ENCODE results near the gene KRT33B.

Gene KRT33B

DNA sequence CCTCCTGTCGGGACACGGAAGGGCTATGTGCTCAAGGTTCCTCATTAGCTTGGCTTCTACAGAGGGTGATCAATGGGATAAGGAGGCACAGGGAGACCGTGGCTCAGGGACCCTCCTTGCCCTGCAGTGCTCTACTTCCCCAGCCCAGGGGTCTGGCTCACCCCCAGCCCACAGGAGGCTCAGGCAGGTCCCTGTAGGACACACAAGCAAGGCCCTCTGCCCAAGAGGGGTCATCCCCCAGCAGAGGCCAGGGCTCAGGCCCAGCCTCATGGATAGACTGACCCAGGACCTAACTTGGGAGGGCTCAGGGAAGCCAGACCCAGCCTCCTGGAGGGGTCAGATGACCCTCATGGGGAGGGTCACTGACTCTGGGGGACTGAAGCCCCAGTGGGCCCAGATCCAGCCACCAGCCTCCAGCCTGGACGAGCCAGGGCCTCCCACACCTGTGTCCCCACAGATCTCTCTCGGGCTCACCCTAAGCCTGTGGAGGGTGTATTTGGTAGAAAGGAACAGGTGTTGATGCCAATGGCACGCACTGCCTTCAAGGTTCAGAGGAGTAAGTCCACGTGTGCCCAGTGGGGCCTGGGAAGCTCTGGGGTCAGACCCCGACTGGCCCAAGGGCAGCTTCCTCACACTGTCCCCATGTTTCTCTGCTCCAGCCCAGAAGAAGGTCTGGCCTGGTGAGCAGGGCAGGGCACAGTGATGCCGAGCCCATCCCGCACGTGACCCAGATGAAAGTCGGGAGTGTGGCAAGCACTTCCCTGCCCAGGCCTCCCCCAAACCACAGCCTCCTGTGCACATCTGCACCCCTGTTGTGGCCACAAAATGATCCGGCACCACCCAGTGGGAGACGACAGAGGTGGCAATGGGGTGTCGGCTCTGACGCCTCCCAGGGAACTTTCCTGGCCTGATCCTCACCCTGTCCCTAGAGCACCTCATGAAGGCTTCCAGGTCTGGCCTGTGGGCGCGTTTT lies 43.2 kb downstream of the KRT33B start:
- H4K20me1 ChIP-seq (ENCODE audit: insufficient read depth, low read length) = no peaks in the 10 kb centered on the region; the same call in 1 of the 2 replicates
- DNase-seq (no peak), ATAC-seq (ENCODE audit: insufficient read depth, low read depth) (no peak)
- no peak overlapping the region for H3K4me2 ChIP-seq (ENCODE audit: insufficient read depth, low read length)
- H3K9me3 ChIP-seq (ENCODE audit: insufficient read depth, low read length, severe bottlenecking) = no peaks in the 10 kb centered on the region
- H3K4me1 ChIP-seq (ENCODE audit: insufficient read depth, low read length) = no peaks in the 10 kb centered on the region
- H3K9ac ChIP-seq (ENCODE audit: low read depth, low read length) = no peak overlapping the region
- no peaks in the 10 kb centered on the region for H3K27me3 ChIP-seq (ENCODE audit: insufficient read depth, low read length, poor library complexity)
- H3K79me2 ChIP-seq (ENCODE audit: insufficient read depth, low read length) = no peaks in the 10 kb centered on the region
- H3K4me3 ChIP-seq (ENCODE audit: low read depth in 1 of 2, low read length in 2 of 2) = no peak overlapping the region
- no peak overlapping the region for H3K27ac ChIP-seq (ENCODE audit: low read length)
- no peaks in the 10 kb centered on the region for H3K36me3 ChIP-seq (ENCODE audit: insufficient read depth, low read length)
- TF ChIP-seq, protein P1, sequence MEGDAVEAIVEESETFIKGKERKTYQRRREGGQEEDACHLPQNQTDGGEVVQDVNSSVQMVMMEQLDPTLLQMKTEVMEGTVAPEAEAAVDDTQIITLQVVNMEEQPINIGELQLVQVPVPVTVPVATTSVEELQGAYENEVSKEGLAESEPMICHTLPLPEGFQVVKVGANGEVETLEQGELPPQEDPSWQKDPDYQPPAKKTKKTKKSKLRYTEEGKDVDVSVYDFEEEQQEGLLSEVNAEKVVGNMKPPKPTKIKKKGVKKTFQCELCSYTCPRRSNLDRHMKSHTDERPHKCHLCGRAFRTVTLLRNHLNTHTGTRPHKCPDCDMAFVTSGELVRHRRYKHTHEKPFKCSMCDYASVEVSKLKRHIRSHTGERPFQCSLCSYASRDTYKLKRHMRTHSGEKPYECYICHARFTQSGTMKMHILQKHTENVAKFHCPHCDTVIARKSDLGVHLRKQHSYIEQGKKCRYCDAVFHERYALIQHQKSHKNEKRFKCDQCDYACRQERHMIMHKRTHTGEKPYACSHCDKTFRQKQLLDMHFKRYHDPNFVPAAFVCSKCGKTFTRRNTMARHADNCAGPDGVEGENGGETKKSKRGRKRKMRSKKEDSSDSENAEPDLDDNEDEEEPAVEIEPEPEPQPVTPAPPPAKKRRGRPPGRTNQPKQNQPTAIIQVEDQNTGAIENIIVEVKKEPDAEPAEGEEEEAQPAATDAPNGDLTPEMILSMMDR (IDR thresholded peaks at IDR 0.05; ENCODE audit: borderline replicate concordance, extremely low read depth, low read length, poor library complexity, severe bottlenecking) = no peak
- no peak for TF ChIP-seq EZH2 (IDR thresholded peaks at IDR 0.05; ENCODE audit: borderline replicate concordance, low read depth, low read length, severe bottlenecking)
- H2AFZ ChIP-seq (ENCODE audit: low read depth, low read length) = no peak overlapping the region

DNA sequence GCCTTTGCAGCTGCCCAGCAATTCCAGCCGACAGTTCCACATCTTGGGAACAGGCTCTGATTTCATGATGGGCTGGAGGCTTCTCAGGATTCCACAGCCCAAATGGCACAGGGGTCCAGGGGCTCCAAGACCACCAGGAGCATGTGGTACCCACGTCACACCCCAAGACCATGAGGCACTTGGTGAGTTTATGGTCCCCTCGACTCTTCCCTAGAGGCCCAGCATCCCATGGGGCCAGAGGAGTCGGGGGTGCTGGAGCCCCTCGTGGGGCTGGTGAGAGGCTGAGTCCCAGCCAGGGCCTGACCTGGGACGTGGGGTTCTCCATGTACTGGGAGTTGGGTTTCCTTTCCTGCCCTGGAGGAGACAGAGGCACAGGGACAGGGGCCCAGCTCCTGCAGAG lies 44.0 kb downstream of the KRT33B start:
- no peak overlapping the region for H3K4me3 ChIP-seq (ENCODE audit: low read depth in 1 of 2, low read length in 2 of 2)
- H2AFZ ChIP-seq (ENCODE audit: low read depth, low read length) = no peak overlapping the region; the same call in 1 of the 2 replicates
- no peak for ATAC-seq (ENCODE audit: insufficient read depth, low read depth)
- no peaks in the 10 kb centered on the region for H3K79me2 ChIP-seq (ENCODE audit: insufficient read depth, low read length)
- no peak overlapping the region for H3K4me2 ChIP-seq (ENCODE audit: insufficient read depth, low read length)
- no peak for DNase-seq
- TF ChIP-seq, protein P1 (IDR thresholded peaks at IDR 0.05; ENCODE audit: borderline replicate concordance, extremely low read depth, low read length, poor library complexity, severe bottlenecking) = no peak
- no peak for TF ChIP-seq EZH2 (IDR thresholded peaks at IDR 0.05; ENCODE audit: borderline replicate concordance, low read depth, low read length, severe bottlenecking)
- H4K20me1 ChIP-seq (ENCODE audit: insufficient read depth, low read length) = no peaks in the 10 kb centered on the region; the same call in 1 of the 2 replicates
- H3K9me3 ChIP-seq (ENCODE audit: insufficient read depth, low read length, severe bottlenecking) = no peaks in the 10 kb centered on the region
- no peaks in the 10 kb centered on the region for H3K36me3 ChIP-seq (ENCODE audit: insufficient read depth, low read length)
- H3K27me3 ChIP-seq (ENCODE audit: insufficient read depth, low read length, poor library complexity) = no peaks in the 10 kb centered on the region
- H3K4me1 ChIP-seq (ENCODE audit: insufficient read depth, low read length) = no peaks in the 10 kb centered on the region
- no peak overlapping the region for H3K27ac ChIP-seq (ENCODE audit: low read length)
- H3K9ac ChIP-seq (ENCODE audit: low read depth, low read length) = no peak overlapping the region

GRCh38 chr17:41325126-41325525 lies 44.5 kb downstream of the KRT33B start:
- H3K9me3 ChIP-seq (ENCODE audit: insufficient read depth, low read length, severe bottlenecking) = no peaks in the 10 kb centered on the region
- no peak overlapping the region for H3K27ac ChIP-seq (ENCODE audit: low read length)
- ATAC-seq (ENCODE audit: insufficient read depth, low read depth) = no peak
- no peak overlapping the region for H3K9ac ChIP-seq (ENCODE audit: low read depth, low read length)
- H2AFZ ChIP-seq (ENCODE audit: low read depth, low read length) = no peak overlapping the region
- no peaks in the 10 kb centered on the region for H3K36me3 ChIP-seq (ENCODE audit: insufficient read depth, low read length)
- H3K4me2 ChIP-seq (ENCODE audit: insufficient read depth, low read length) = no peak overlapping the region
- H3K27me3 ChIP-seq (ENCODE audit: insufficient read depth, low read length, poor library complexity) = no peaks in the 10 kb centered on the region
- TF ChIP-seq EZH2 (IDR thresholded peaks at IDR 0.05; ENCODE audit: borderline replicate concordance, low read depth, low read length, severe bottlenecking) = no peak
- TF ChIP-seq, protein P1 (IDR thresholded peaks at IDR 0.05; ENCODE audit: borderline replicate concordance, extremely low read depth, low read length, poor library complexity, severe bottlenecking) = no peak
- no peaks in the 10 kb centered on the region for H3K79me2 ChIP-seq (ENCODE audit: insufficient read depth, low read length)
- no peak overlapping the region for H3K4me3 ChIP-seq (ENCODE audit: low read depth in 1 of 2, low read length in 2 of 2)
- H4K20me1 ChIP-seq (ENCODE audit: insufficient read depth, low read length) = no peaks in the 10 kb centered on the region; the same call in 1 of the 2 replicates
- no peak for DNase-seq
- H3K4me1 ChIP-seq (ENCODE audit: insufficient read depth, low read length) = no peaks in the 10 kb centered on the region
